GM20000 (cell line): ENCODE results near the gene SMCO2.

Source experiments
- DNase-seq: peaks from one replicate; pipeline ENCODE4 v3.0.0; 2012; ENCODE audit warnings: low spot score
- CTCF ChIP-seq: IDR thresholded peaks from 2 replicates; pipeline ENCODE4 v1.5.1; 2012; ENCODE audit warnings: mild to moderate bottlenecking, control low read depth; ENCODE audit errors: extremely low read depth, missing control alignments

Gene SMCO2

DNA sequence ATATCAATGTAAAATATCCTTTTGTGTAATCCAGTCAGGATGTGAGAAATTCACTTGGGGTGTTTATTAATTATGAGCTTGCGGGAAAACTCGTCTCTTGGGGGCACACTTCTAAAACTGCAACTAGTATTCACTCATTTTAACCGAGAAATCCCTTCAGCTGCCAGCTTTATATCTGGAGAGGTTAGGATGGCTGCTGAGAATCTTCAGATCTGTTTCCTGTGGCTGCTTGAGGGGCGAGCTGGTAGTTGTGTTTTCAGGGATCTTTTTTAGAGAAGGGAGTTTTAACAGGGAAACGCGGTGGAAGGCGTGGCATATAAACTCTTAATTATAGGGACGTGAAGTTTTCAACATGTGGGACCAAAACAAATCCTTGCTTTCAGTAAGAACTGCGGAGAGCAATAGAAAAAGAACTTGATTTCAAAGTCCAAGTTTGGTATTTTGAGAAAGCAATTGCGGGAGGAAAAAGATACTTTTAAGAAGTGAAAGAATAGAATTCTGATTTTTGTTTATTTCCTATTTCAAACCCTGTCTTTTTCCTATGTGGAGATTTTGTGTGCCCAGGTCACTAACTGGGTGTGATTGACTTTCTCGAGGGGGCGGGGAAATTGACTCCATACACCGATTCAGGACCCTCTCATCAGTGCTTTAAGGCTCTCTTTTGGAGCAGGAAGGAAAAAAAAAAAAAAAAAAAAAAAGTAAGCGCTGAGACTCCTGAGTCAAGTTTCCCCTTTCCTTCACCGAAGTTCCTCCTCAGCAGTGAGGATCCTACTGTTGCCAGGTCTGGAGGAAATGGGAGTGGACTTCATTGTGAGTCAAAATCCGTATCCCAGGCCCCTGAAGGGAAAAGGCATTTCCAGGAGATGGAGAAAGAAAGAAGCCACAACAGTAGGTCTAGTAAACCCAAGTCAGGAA, 78.6 kb downstream of the SMCO2 start:
- no peak for TF ChIP-seq CTCF

DNA sequence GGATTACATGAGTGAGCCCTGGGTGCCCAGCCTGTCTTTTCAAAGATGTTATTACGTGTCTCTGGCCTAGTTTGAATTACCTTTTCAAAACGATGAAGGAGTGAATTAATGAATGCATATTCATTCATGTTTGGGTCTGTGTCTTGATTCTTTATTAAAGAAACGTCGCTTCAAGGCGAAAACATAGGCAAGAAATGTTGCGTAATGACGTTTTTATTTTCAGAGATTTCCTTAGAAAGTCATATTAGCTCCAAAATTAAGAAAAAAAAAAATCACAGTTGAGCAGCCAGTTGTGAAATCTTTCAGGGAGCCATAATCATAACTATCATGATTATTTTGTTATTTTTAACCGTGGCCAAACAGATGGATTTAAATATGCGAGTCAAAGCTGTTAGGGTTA, 81.0 kb downstream of the SMCO2 start:
- TF ChIP-seq CTCF: no peak
- DNase-seq: no peak

More for the DNA sequence above, 78.6 kb downstream of the SMCO2 start:
- DNase-seq: no peak

DNA sequence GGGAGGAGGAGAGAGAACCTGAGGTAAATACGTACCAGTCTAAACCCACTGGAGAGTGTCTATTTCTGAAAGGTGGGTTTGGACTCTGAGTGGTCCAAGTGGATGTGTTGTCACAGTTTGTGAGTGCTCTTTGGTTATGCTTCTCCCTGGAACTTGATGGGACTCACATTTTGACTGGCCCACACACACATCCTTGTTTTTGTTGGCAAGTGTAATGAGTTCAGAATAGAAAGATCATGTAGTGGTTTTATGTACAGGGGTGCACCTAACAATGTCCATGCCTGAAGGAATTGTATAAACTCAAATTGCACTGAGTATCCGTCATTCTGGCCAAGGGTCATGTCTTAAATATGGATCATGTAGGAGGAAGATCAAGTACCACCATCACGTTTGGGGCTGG, 82.3 kb downstream of the SMCO2 start:
- TF ChIP-seq CTCF: no peak
- DNase-seq: no peak

DNA sequence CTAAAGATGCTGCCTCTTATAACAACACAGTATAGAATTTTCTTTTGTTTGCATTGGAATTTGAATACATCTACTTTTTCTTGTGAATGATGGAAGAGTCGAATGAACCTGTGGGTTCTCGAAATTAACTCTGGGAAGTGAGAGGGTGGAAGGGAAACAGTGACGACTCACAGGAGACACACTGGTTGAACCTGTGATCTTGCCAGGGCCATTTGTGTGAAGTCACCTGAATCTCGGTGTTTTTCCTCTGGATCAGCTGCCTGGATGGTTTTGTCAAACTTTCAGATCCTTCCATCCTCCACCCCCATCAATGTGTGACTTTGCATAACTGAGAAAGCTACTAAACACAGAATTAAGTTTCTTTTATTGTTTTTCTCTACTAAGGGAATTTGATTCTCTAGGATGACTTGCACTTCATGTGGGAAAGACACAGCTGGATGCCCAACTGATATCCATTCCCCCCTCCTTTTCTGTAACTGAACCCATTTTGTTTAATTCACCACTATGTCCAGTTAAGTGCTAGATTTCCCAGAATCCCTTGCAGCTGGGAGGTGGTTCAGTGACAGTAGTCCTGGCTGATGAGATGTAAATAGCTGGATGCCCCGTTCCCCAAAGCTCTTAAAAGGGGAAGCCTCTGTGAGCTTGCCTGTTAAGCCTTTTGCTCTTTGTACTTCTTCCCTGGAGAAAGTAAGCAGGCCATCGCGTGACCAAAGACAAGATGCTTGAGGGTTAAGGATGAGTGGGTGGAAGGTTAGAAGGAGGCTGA, 83.8 kb downstream of the SMCO2 start:
- TF ChIP-seq CTCF: no peak
- DNase-seq: no peak

GRCh38 chr12:27531896-27532295, 85.4 kb downstream of the SMCO2 start:
- no peak for TF ChIP-seq CTCF
- no peak for DNase-seq

GRCh38 chr12:27534060-27534764, 87.7 kb downstream of the SMCO2 start:
- TF ChIP-seq CTCF: no peak
- peak; percentile 48 for DNase-seq

DNA sequence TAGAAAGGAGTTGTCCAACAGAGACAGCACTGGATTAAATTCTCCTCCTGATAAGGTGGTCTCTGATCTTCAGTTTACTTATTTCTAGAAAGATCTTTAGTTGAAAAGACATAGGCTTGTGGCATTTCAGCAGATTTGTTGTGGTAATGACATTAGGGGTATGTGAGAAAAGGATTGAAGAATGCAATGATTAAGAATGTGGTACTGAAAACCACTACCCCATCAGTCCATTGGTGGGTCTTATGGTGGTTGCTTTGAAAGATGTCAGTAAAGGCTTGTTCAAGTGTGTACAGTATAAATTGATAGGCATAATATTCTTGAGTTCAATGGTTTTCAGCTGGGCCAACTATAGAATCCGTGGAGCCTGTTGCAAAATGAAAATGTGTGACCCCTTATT, 88.2 kb downstream of the SMCO2 start:
- DNase-seq: no peak
- TF ChIP-seq CTCF: no peak
